HCT116 (cell line): ENCODE results near the gene NCAPD2. TPM values are rescaled to one million over a fixed set of nuclear protein-coding genes. Genes with fewer than 3 reads are reported as not detected.

Experiments used
- ATAC-seq: fragments of 200-7000 bp; cut with Tn5 transposase; 2 replicates; pipeline ENCODE4 v1.9.1; 2020; ENCODE audit warnings: mild to moderate bottlenecking, moderate library complexity
- BruUV-seq: library from RNA; stranded (reverse); fragments of 400-500 nt; replicated peaks from 2 replicates; lab custom pipeline; 2021; lab: Mats Ljungman, UMichigan
- CTCF ChIA-PET: fragments of 300-600 bp; sonication (Branson Sonifier 250); formaldehyde crosslinking; loops from one replicate; lab custom pipeline; 2021; ENCODE audit warnings: antibody characterized with exemption; lab: Charles Lee
- POLR2A ChIA-PET: fragments of 300-600, 350-600 bp; sonication (Branson Sonifier 250); formaldehyde crosslinking; loops from one replicate; lab custom pipeline; 2021; ENCODE audit warnings: antibody characterized with exemption; lab: Charles Lee
- RAD21 ChIA-PET, 2 experiments: fragments of 300-600 bp; sonication (Branson Sonifier 250); formaldehyde crosslinking; loops; one replicate each; lab custom pipeline; 2023; ENCODE audit warnings: low total read pairs in 2 of 2; ENCODE audit not compliant: uncharacterized antibody in 2 of 2, unreplicated experiment in 2 of 2, low non-redundant PET in 1 of 2; lab: Charles Lee
- DNase-seq: peaks from one replicate; pipeline ENCODE4 v3.0.0-alpha.2; 2010; ENCODE audit warnings: low read depth, low spot score
- H2AFZ ChIP-seq: fragments of 200-600 bp; shearing (Covaris generic), sonication (generic); 2 replicates; pipeline ENCODE4 v1.6.1; 2017; ENCODE audit warnings: low read depth, mixed run types, mixed read lengths, antibody characterized with exemption, low read length; ENCODE audit not compliant: poor library complexity, severe bottlenecking
- H3K27ac ChIP-seq: 2 replicates; pipeline ENCODE4 v1.5.1; 2012; ENCODE audit warnings: low read depth, low read length
- H3K27me3 ChIP-seq: fragments of 200-600 bp; sonication (generic); 2 replicates; pipeline ENCODE4 v1.6.1; 2016; ENCODE audit warnings: mixed run types, low read length, mixed read lengths; ENCODE audit not compliant: insufficient read depth
- H3K36me3 ChIP-seq, 2 experiments: fragments of 200-500 bp in 1 of 2; fragments of 200-600 bp in 1 of 2; sonication (Bioruptor generic) in 1 of 2; sonication (generic) in 1 of 2; 2 replicates each; pipeline versions ENCODE4 v1.5.1 to v1.6.1; 2014 to 2016; ENCODE audit warnings: low read length in 2 of 2, inconsistent platforms in 1 of 2, mixed read lengths in 1 of 2, mixed run types in 1 of 2; ENCODE audit not compliant: insufficient read depth in 2 of 2, control insufficient read depth in 1 of 2
- H3K4me1 ChIP-seq, 2 experiments: fragments of 200-600 bp in 1 of 2; sonication (generic) in 1 of 2; 2 replicates each; pipeline versions ENCODE4 v1.5.1 to v1.6.1; 2012 to 2017; ENCODE audit warnings: low read length in 2 of 2, inconsistent platforms in 1 of 2, mild to moderate bottlenecking in 1 of 2, mixed read lengths in 1 of 2, mixed run types in 1 of 2, moderate library complexity in 1 of 2; ENCODE audit not compliant: insufficient read depth in 2 of 2, control insufficient read depth in 1 of 2
- H3K4me2 ChIP-seq: fragments of 200-600 bp; sonication (generic); 2 replicates; pipeline ENCODE4 v1.6.1; 2017; ENCODE audit warnings: mixed run types, low read length, mixed read lengths
- H3K4me3 ChIP-seq, 2 experiments: fragments of 200-600 bp in 1 of 2; sonication (generic) in 1 of 2; replicated peaks in 1 of 2; 2 replicates each; pipeline ENCODE4 v1.5.1; 2011 to 2016; ENCODE audit warnings: low read length in 2 of 2, control low read depth in 1 of 2, low read depth in 1 of 2, mild to moderate bottlenecking in 1 of 2, mixed read lengths in 1 of 2, mixed run types in 1 of 2
- H3K79me2 ChIP-seq: fragments of 200-600 bp; sonication (generic); 2 replicates; pipeline ENCODE4 v1.6.1; 2017; ENCODE audit warnings: mild to moderate bottlenecking, mixed run types, low read length, moderate library complexity, mixed read lengths; ENCODE audit not compliant: insufficient read depth
- H3K9ac ChIP-seq: fragments of 200-600 bp; sonication (generic); 2 replicates; pipeline ENCODE4 v1.6.1; 2016; ENCODE audit warnings: low read length, mixed read lengths
- H3K9me2 ChIP-seq: fragments of 200-600 bp; sonication (generic), shearing (Covaris generic); 2 replicates; pipeline ENCODE4 v1.6.1; 2017; ENCODE audit warnings: mixed run types, mild to moderate bottlenecking, moderate library complexity; ENCODE audit not compliant: insufficient read depth
- H3K9me3 ChIP-seq, 2 experiments: fragments of 200-500 bp in 1 of 2; fragments of 200-600 bp in 1 of 2; sonication (Bioruptor generic) in 1 of 2; sonication (generic) in 1 of 2; 2 replicates each; pipeline ENCODE4 v1.6.1; 2014 to 2017; ENCODE audit warnings: low read length in 2 of 2, mixed read lengths in 2 of 2, inconsistent platforms in 1 of 2, low read depth in 1 of 2, mild to moderate bottlenecking in 1 of 2, mixed run types in 1 of 2, moderate library complexity in 1 of 2; ENCODE audit not compliant: control insufficient read depth in 1 of 2, insufficient read depth in 1 of 2
- H4K20me1 ChIP-seq: fragments of 200-600 bp; sonication (generic), shearing (Covaris generic); 2 replicates; pipeline ENCODE4 v1.6.1; 2017; ENCODE audit warnings: mixed run types, mild to moderate bottlenecking, moderate library complexity; ENCODE audit not compliant: insufficient read depth
- CEBPB ChIP-seq: IDR thresholded peaks from 2 replicates; pipeline ENCODE4 v1.6.1; 2012; ENCODE audit warnings: low read depth
- EGR1 ChIP-seq: IDR thresholded peaks from 2 replicates; pipeline ENCODE4 v1.6.1; 2012; ENCODE audit warnings: low read depth
- EZH2 ChIP-seq: fragments of 200-600 bp; sonication (generic); IDR thresholded peaks from 2 replicates; pipeline ENCODE4 v1.6.1; 2017; ENCODE audit warnings: antibody characterized with exemption, mixed run types
- EZH2phosphoT487 ChIP-seq: fragments of 200-600 bp; IDR thresholded peaks from 2 replicates; pipeline ENCODE4 v1.6.1; 2018; ENCODE audit warnings: antibody characterized with exemption, borderline replicate concordance
- FOSL1 ChIP-seq: IDR thresholded peaks from 2 replicates; pipeline ENCODE4 v1.6.1; 2012; ENCODE audit warnings: low read depth
- JUND ChIP-seq: IDR thresholded peaks from 2 replicates; pipeline ENCODE4 v1.6.1; 2012
- MAX ChIP-seq: IDR thresholded peaks from 2 replicates; pipeline ENCODE4 v1.6.1; 2012
- POLR2AphosphoS5 ChIP-seq: IDR thresholded peaks from 2 replicates; pipeline ENCODE4 v1.6.1; 2011; ENCODE audit warnings: mild to moderate bottlenecking, low read depth, low read length, moderate library complexity
- RAD21 ChIP-seq: IDR thresholded peaks from 2 replicates; pipeline ENCODE4 v1.6.1; 2012; ENCODE audit warnings: low read depth, mild to moderate bottlenecking
- REST ChIP-seq: IDR thresholded peaks from 2 replicates; pipeline ENCODE4 v1.6.1; 2012; ENCODE audit warnings: low read depth
- SIN3A ChIP-seq: IDR thresholded peaks from 2 replicates; pipeline ENCODE4 v1.6.1; 2012; ENCODE audit warnings: low read depth
- SRF ChIP-seq: IDR thresholded peaks from 2 replicates; pipeline ENCODE4 v1.6.1; 2012; ENCODE audit warnings: low read depth
- TCF7L2 ChIP-seq: IDR thresholded peaks from 2 replicates; pipeline ENCODE4 v1.7.0; 2011; ENCODE audit warnings: borderline replicate concordance, inconsistent platforms; ENCODE audit not compliant: insufficient read depth, insufficient read length; ENCODE audit errors: extremely low read depth
- YY1 ChIP-seq: IDR thresholded peaks from 2 replicates; pipeline ENCODE4 v1.6.1; 2011; ENCODE audit warnings: low read length, low read depth, moderate library complexity, mild to moderate bottlenecking; ENCODE audit not compliant: insufficient replicate concordance; ENCODE audit errors: extremely low read depth
- ZFX ChIP-seq: fragments of 450-650 bp; IDR thresholded peaks from 2 replicates; pipeline ENCODE4 v1.6.1; 2017
- ZNF274 ChIP-seq: fragments of 200-500 bp; sonication (Bioruptor generic); IDR thresholded peaks from 2 replicates; pipeline ENCODE4 v1.6.1; 2014; ENCODE audit warnings: mild to moderate bottlenecking, low read depth, low read length, inconsistent platforms
- intact Hi-C: fragments of 100-400 bp; cut with micrococcal nuclease; formaldehyde crosslinking; loops from 2 replicates; pipeline ENCODE4 v1.10.0; 2022
- total RNA-seq: library from RNA; stranded (reverse); gene quantifications from one replicate; pipeline ENCODE4 v1.2.1, GENCODE V29; 2021; ENCODE audit not compliant: unreplicated experiment

The NCAPD2 gene
- total RNA-seq, 1 experiment from 2014 or later: 177 TPM

- POLR2A ChIA-PET: interaction anchor here (1.2 to 8.9 kb wide), 2 partner anchors 11 to 15 kb away, joined by 3 to 84 read pairs; partner anchors contain the start of gene GAPDH
- RAD21 ChIA-PET: no interaction called here
- no peak overlapping the region for H3K9ac ChIP-seq
Observed at GRCh38 chr12:6552140-6552551, 58.2 kb downstream of the NCAPD2 start.

GRCh38 chr12:6553051-6553868 lies 59.4 kb downstream of the NCAPD2 start:
- H3K27ac ChIP-seq: no peak overlapping the region
- no peaks in the 10 kb centered on the region for H3K9me3 ChIP-seq
- CTCF ChIA-PET: interaction anchor here (1.1 to 4.3 kb wide), 4 partner anchors 10 to 60 kb away, joined by 4 to 19 read pairs (median 10); no protein-coding TSS in a partner anchor
- H3K9ac ChIP-seq: no peak overlapping the region
- no peak overlapping the region for H3K4me2 ChIP-seq
- ATAC-seq (no peak), DNase-seq (no peak)
- H3K4me1 ChIP-seq: peaks cover 4 to 21% of the 10 kb centered on the region in 2 experiments; a peak in 3 of 4 replicates
- H3K36me3 ChIP-seq: peaks cover 8 to 16% of the 10 kb centered on the region in 2 experiments
- no peaks in the 10 kb centered on the region for H3K27me3 ChIP-seq
- no peak overlapping the region for H2AFZ ChIP-seq
- intact Hi-C loops: no loop called here
- POLR2A ChIA-PET: interaction anchor here (1.2 to 8.9 kb wide), 2 partner anchors 12 to 16 kb away, joined by 3 to 84 read pairs; partner anchors contain the start of gene GAPDH
- H4K20me1 ChIP-seq: peaks cover 12% of the 10 kb centered on the region; the same call in 1 of the 2 replicates
- no peaks in the 10 kb centered on the region for H3K9me2 ChIP-seq
- H3K4me3 ChIP-seq: no peak overlapping the region
- BruUV-seq: no TSS peak
- RAD21 ChIA-PET: no interaction called here
- peaks cover 10% of the 10 kb centered on the region for H3K79me2 ChIP-seq
- TF ChIP-seq REST: no peak
- no peak for TF ChIP-seq CEBPB
- TF ChIP-seq SIN3A: no peak
- TF ChIP-seq RAD21: no peak
- no peak for TF ChIP-seq FOSL1
- TF ChIP-seq ZFX: no peak
- TF ChIP-seq POLR2AphosphoS5: no peak
- TF ChIP-seq MAX: no peak
- TF ChIP-seq EZH2phosphoT487: no peak
- TF ChIP-seq TCF7L2: no peak
- no peak for TF ChIP-seq JUND
- TF ChIP-seq ZNF274: no peak
- no peak for TF ChIP-seq YY1
- TF ChIP-seq EGR1: no peak
- TF ChIP-seq SRF: no peak
- no peak for TF ChIP-seq EZH2

More at GRCh38 chr12:6552140-6552551, 58.2 kb downstream of the NCAPD2 start:
- no TSS peak for BruUV-seq
- Histone ChIP-seq H3K4me3 (no peak overlapping the region), H3K9me3 (no peaks in the 10 kb centered on the region)
- no peak for TF ChIP-seq EZH2phosphoT487
- TF ChIP-seq CEBPB: no peak
- TF ChIP-seq, all 23 proteins: peak for 0
- H3K36me3 ChIP-seq: peaks cover 7 to 8% of the 10 kb centered on the region in 2 experiments; a peak in 3 of 4 replicates
- DNase-seq: no peak
- no peak for ATAC-seq
- intact Hi-C loops: no loop called here
- peaks cover 11 to 32% of the 10 kb centered on the region in 2 experiments for H3K4me1 ChIP-seq
- H3K4me2 ChIP-seq: no peak overlapping the region
- no peak overlapping the region for H3K27ac ChIP-seq
- H4K20me1 ChIP-seq: peaks cover 7% of the 10 kb centered on the region; the same call in 1 of the 2 replicates
- H3K9me2 ChIP-seq: no peaks in the 10 kb centered on the region
- H3K27me3 ChIP-seq: no peaks in the 10 kb centered on the region
- CTCF ChIA-PET: interaction anchor here (4.3 kb wide), 1 partner anchor 14 kb away, joined by 19 read pairs; no protein-coding TSS in a partner anchor
- H3K79me2 ChIP-seq: peaks cover 7% of the 10 kb centered on the region; the same call in 1 of the 2 replicates
- no peak overlapping the region for H2AFZ ChIP-seq
